GM23248 (cell line): ENCODE results near the gene SDR39U1.

Experiments
- EZH2 ChIP-seq: fragments of 200-600 bp; sonication (generic); IDR thresholded peaks from 2 replicates; pipeline ENCODE4 v1.6.1; 2018; ENCODE audit warnings: antibody characterized with exemption, mild to moderate bottlenecking; ENCODE audit not compliant: insufficient read depth, poor library complexity, severe bottlenecking
- EZH2phosphoT487 ChIP-seq: fragments of 200-600 bp; sonication (generic); IDR thresholded peaks from 2 replicates; pipeline ENCODE4 v1.6.1; 2018; ENCODE audit warnings: antibody characterized with exemption, moderate library complexity, mild to moderate bottlenecking, low read depth; ENCODE audit not compliant: insufficient read depth

GRCh38 chr14:24416254-24416931 is 26.2 kb downstream of the SDR39U1 start:
- no peak for TF ChIP-seq EZH2phosphoT487
- TF ChIP-seq EZH2: no peak
